ENCODE results near the gene LRCH3.

GRCh38 chr3:197790033-197790432, 1.0 kb upstream of the LRCH3 start:
- TF ChIP-seq, protein P1, sequence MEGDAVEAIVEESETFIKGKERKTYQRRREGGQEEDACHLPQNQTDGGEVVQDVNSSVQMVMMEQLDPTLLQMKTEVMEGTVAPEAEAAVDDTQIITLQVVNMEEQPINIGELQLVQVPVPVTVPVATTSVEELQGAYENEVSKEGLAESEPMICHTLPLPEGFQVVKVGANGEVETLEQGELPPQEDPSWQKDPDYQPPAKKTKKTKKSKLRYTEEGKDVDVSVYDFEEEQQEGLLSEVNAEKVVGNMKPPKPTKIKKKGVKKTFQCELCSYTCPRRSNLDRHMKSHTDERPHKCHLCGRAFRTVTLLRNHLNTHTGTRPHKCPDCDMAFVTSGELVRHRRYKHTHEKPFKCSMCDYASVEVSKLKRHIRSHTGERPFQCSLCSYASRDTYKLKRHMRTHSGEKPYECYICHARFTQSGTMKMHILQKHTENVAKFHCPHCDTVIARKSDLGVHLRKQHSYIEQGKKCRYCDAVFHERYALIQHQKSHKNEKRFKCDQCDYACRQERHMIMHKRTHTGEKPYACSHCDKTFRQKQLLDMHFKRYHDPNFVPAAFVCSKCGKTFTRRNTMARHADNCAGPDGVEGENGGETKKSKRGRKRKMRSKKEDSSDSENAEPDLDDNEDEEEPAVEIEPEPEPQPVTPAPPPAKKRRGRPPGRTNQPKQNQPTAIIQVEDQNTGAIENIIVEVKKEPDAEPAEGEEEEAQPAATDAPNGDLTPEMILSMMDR (IDR thresholded peaks at IDR 0.05): no peak
- TF ChIP-seq POLR2A (IDR thresholded peaks at IDR 0.05): no peak
